T47D (cell line): ENCODE data around the gene GNB2.

Source experiments
- DNase-seq, 2 experiments: peaks; one replicate each; pipeline versions ENCODE4 v3.0.0 to v3.0.0-alpha.2; 2011 to 2012; ENCODE audit warnings: low read depth in 1 of 2, low spot score in 1 of 2
- JUND ChIP-seq: IDR thresholded peaks from 2 replicates; pipeline ENCODE4 v1.6.1; 2012; ENCODE audit warnings: low read depth
- in situ Hi-C: cut with HindIII; loops from 2 replicates; pipeline ENCODE4 v1.10.0; 2016; ENCODE audit warnings: low sequenced_read_pairs, low pct_unique_long_range_greater_than_20kb

The GNB2 gene

GRCh38 chr7:100679927-100680575 lies 6.5 kb downstream of the GNB2 start:
- DNase-seq = no peak
- no peak for TF ChIP-seq JUND
- in situ Hi-C loops = no loop called here

DNA sequence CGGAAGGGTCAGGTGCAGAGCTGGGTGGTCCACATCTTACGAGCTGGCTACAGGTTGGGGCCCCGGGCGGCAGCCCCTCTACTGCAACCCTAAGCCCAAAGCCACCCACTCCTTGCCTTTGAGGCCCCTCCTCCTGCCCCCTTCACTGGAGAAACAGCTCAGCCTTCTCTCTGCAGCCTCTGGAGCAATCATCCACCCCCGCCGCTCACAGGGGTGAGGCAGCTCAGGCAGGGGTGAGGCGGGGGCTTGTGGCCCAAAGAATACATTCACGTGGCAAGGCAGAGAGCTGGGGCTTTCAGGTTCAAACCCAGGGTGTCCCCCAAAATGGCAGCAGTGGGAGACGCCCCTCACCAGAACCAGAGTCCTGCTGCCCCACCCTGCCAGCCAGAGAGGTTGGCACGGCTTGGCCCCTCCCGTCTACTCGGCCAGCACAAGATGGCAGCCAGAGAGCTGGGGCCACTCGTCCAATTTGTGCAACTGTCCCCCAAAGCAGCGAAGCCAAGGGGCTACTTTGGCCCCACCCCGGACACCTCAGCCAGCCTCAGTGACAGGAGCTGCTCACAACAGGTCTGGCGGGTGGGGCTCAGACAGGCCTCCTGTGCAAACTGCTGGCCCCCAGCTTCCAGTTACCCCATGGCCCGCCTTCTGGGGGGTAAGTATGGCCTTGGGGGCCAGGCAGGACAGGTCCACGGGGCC lies 7.2 kb downstream of the GNB2 start:
- in situ Hi-C loops = no loop called here
- TF ChIP-seq JUND = no peak
- no peak for DNase-seq

DNA sequence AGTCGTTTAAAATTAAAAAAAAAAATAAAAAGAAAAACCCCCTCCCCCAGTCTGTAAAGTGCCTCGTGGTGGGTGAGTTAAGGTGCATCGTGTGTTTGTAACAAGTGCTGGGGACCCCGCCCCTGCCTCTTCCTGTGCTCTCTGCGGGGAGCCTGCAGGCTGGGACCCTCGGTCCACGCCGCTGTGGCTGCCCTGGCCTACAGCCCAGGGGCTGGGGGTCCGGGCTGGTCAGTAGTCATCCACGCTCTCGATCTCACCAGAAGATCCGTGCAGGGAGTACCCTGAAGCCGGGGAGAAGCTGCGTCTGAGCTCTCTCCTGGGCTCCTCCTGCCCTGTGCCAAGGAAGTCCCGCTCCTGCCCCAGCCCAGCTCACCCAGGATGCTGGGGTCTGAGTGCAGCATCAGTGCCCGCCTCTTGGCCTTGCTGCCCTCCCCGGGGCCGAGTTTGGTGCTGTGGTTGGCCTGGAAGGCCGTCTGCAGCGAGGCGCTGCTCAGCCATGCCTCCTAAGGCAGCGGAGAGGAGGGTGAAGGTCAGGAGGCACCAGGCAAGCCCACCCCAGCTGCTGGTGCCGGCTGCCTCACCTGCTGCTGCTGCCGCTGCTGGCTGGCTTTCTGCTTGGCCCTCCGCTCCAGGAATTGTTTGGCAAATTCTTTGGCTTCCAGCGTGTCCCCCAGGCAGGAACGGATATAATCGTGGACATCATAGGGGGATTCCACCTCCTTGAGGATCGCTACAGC lies 8.1 kb downstream of the GNB2 start:
- no peak for DNase-seq
- in situ Hi-C loops = no loop called here

GRCh38 chr7:100682228-100682741 lies 8.7 kb downstream of the GNB2 start:
- no peak for TF ChIP-seq JUND
- in situ Hi-C loops = no loop called here
- DNase-seq = no peak

More for the DNA sequence above, 8.1 kb downstream of the GNB2 start:
- TF ChIP-seq JUND = no peak

- TF ChIP-seq JUND = no peak
- in situ Hi-C loops = no loop called here
- DNase-seq = no peak
Measured at GRCh38 chr7:100682991-100683658, 9.6 kb downstream of the GNB2 start.

GRCh38 chr7:100683659-100684533 lies 10.4 kb downstream of the GNB2 start:
- no peak for DNase-seq
- in situ Hi-C loops = no loop called here
- no peak for TF ChIP-seq JUND

GRCh38 chr7:100684534-100685042 lies 11.0 kb downstream of the GNB2 start:
- no peak for TF ChIP-seq JUND
- in situ Hi-C loops = no loop called here
- DNase-seq = no peak

DNA sequence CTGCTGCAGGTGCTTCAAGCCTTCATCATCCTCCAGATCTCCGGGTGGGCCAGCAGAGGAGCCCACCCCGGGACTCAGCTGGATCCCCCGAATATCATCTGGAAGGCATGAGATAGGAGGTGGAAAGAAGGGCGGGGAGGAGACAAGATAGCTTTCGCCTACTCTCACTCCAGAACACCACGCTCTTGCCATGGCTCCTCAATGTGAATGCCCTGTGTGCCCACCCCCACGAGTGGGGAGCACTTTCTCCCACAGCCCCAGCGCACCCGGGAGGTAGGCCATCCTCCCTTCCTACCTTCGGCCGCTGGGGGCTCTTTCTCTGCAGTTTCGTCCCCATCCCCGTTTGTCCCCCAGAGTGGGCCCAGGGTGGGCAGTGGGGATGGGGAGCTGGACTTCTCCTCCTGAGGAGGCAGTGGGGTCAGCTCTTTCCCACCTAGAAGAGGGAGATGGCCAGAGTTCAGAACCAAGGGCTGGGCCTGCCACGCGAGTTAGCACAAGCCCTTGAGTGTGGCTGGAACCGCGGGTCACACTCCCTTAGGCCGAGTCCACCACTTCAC lies 11.6 kb downstream of the GNB2 start:
- in situ Hi-C loops = no loop called here
- no peak for DNase-seq
- no peak for TF ChIP-seq JUND

- in situ Hi-C loops = no loop called here
- TF ChIP-seq JUND = no peak
- DNase-seq = no peak
Measured at GRCh38 chr7:100685631-100686145, 12.1 kb downstream of the GNB2 start.

DNA sequence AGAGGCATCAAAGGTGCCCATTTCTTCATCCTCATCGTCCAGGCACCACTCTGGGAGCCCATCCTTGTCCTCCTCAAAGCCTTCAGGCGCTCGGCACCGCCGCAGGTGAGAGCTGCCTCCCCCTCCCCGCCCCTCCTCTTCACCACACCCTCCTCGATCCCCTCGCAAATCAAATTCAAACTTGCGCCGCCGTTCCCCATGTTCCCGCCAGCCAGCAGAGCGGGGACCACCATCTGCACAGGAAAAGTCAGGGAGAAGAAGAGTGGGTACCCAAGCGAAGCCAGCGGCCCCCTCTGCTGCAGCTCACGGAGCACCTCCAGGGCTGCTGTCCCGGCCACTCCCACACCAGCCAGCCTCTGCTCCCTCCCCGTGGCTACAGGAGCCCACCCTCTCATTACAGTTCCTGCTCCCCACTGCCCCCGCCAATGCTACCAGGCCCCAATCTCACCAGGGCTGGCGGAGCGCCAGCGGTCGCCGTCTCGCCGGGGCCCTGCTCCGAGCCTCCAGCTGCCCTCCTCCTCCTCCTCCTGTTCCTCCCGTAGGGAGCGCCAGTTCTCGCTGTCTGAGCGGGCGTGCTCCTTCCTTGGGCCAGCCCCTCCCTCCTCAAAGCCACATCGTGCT lies 12.8 kb downstream of the GNB2 start:
- in situ Hi-C loops = no loop called here
- no peak for TF ChIP-seq JUND
- DNase-seq = no peak

DNA sequence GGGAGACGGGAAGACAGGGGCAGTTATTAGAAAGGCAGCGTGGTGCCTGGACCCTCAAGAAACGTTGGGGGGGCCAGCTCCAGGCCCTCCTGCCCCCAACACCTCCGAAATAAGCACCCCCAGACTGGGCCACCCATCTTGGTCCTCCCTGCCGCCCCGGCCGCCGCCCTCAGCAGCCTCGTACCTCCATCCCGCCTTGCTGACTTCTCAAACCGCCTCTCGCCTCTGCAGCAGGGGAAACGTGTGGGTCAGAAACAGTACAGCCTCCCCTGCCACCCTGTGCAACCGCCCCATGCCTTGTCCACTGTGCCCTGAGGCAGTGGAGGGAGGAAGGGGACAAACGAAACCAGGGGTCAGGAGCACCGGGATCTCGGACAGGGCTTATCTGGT lies 13.3 kb downstream of the GNB2 start:
- TF ChIP-seq JUND = no peak
- DNase-seq = no peak
- in situ Hi-C loops = no loop called here
